PFSK-1 (cell line): Measurements from ENCODE around the gene LUZP2.

Source experiments
- POLR2AphosphoS5 ChIP-seq: IDR thresholded peaks from 2 replicates; pipeline ENCODE4 v1.6.1; 2012; ENCODE audit warnings: low read depth, mild to moderate bottlenecking, control low read depth, low read length, moderate library complexity
- REST ChIP-seq, 2 experiments: IDR thresholded peaks; 2 replicates each; pipeline versions ENCODE4 v1.6.1 to v1.8.0; 2011 to 2012; ENCODE audit warnings: low read depth in 2 of 2, low read length in 2 of 2, control low read depth in 1 of 2, inconsistent platforms in 1 of 2, mild to moderate bottlenecking in 1 of 2, moderate library complexity in 1 of 2; ENCODE audit not compliant: insufficient read depth in 1 of 2
- SIN3A ChIP-seq: IDR thresholded peaks from 2 replicates; pipeline ENCODE4 v1.6.1; 2012; ENCODE audit warnings: mild to moderate bottlenecking, low read length, moderate library complexity, borderline replicate concordance; ENCODE audit not compliant: insufficient read depth
- TAF1 ChIP-seq: IDR thresholded peaks from 2 replicates; pipeline ENCODE4 v1.6.1; 2012; ENCODE audit warnings: low read length, control low read depth, borderline replicate concordance; ENCODE audit not compliant: insufficient read depth

DNA sequence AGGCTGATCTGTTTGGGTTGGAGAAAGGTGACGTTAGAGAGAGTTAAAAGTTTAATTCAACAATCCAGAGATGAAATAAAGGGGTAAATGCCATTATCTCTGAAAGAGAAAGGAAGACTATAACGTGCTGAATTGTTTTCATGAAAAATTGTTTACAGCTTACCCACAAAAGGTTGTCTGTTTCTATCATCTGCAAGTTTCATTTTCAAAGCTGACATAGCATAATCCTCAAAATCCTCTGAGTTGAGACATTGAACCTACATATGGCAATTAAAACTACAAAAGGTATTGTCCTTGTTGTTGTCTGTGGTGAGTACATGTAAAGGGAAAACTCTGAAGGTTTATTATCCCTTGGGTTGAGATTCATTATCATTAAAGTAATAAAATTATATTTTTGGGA lies 569.9 kb downstream of the LUZP2 start:
- TF ChIP-seq REST (IDR thresholded peaks at IDR 0.05; ENCODE audit: insufficient read depth in 1 of 2, low read depth in 2 of 2, low read length in 2 of 2) = no peak
- no peak for TF ChIP-seq TAF1
- TF ChIP-seq POLR2AphosphoS5 = no peak
- TF ChIP-seq SIN3A = no peak
